ENCODE data around the gene ZBTB16. TPM values are rescaled to one million over a fixed set of nuclear protein-coding genes. Genes with fewer than 3 reads are reported as not detected.
A peak's percentile ranks its signal among the peaks of the same experiment; 100 is the strongest.

The ZBTB16 gene
- total and polyA plus RNA-seq, 3 donors from 2014 or later: 11.4 to 88.5 (median 51.5) TPM

DNA sequence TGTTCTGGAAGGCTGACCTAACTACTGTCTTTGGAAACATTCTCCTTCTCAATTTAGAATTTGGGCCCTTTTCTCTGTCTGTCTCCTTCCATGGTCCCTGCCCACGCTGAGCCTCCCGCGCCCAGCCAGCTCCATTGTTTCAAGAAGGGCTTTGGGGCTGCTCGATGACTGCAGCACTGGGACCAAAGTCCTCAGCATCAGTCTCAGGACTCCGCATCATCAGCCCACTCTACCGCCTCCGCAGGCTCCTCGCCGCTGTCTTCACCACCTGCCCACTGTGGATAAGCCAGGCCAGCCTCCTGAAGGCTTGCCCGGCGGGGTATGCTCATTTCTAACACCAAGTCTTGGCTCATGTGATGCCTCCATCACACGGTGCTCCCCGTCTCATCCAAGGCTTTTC, 81.3 kb downstream of the ZBTB16 start:
- no peak overlapping the region for H3K4me3 ChIP-seq
- H3K36me3 ChIP-seq (ENCODE audit: low read depth, missing control alignments): no peaks in the 10 kb centered on the region
- 89 to 96% methylated on average over 13 of the region's 13 CpGs for WGBS, 2 donors
- peaks cover 22% of the 10 kb centered on the region for H3K4me1 ChIP-seq
- H3K27ac ChIP-seq: no peak overlapping the region
- H3K27me3 ChIP-seq: no peaks in the 10 kb centered on the region
- TF ChIP-seq, protein P1, sequence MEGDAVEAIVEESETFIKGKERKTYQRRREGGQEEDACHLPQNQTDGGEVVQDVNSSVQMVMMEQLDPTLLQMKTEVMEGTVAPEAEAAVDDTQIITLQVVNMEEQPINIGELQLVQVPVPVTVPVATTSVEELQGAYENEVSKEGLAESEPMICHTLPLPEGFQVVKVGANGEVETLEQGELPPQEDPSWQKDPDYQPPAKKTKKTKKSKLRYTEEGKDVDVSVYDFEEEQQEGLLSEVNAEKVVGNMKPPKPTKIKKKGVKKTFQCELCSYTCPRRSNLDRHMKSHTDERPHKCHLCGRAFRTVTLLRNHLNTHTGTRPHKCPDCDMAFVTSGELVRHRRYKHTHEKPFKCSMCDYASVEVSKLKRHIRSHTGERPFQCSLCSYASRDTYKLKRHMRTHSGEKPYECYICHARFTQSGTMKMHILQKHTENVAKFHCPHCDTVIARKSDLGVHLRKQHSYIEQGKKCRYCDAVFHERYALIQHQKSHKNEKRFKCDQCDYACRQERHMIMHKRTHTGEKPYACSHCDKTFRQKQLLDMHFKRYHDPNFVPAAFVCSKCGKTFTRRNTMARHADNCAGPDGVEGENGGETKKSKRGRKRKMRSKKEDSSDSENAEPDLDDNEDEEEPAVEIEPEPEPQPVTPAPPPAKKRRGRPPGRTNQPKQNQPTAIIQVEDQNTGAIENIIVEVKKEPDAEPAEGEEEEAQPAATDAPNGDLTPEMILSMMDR (IDR thresholded peaks at IDR 0.05): no peak
- no peak for TF ChIP-seq POLR2A (IDR thresholded peaks at IDR 0.05)
- intact Hi-C loops (cut with DNase I; ENCODE audit: low total_unique reads): no loop called here
- no peaks in the 10 kb centered on the region for H3K9me3 ChIP-seq
- DNase-seq: no peak

DNA sequence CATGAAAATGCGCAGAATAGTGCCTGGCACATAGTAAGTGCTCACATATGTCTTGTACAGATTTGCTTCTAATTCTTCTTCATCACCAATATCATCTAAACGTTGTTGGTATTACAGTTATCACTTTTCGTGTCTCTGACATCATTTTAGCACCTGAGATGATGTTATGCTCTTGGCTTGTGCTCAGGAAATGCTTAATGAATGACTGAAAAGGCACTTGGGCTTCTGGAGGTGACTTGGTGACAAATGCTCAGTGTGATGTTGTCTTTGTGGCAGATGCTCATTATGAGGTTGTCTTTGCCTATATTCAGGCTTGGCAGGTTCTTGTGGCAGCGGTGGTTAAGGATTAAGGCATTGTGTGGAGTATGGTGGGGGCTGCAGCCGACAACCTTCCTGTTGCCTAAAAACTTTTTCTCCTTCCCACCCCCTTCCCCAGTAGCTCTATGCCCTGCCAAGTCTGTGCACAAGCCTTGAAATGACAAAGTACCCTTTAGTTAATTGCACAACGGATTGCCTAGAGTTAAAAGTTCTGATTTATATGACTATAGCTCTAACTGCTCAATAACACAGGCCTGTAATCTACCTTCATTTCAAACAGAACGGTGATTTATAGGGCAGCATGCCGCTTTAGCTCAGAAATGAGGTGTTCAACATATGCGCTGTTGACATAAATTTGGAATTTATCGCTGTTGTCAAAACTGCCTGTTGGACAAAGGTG, 82.5 kb downstream of the ZBTB16 start:
- TF ChIP-seq, protein P1 (IDR thresholded peaks at IDR 0.05): no peak
- no peak for TF ChIP-seq POLR2A (IDR thresholded peaks at IDR 0.05)
- peaks cover 21% of the 10 kb centered on the region for H3K4me1 ChIP-seq
- no peak overlapping the region for H3K27ac ChIP-seq
- peak overlapping the region in 1 of 2 donors; percentile 6 for H3K4me3 ChIP-seq
- no peaks in the 10 kb centered on the region for H3K36me3 ChIP-seq (ENCODE audit: low read depth, missing control alignments)
- intact Hi-C loops (cut with DNase I; ENCODE audit: low total_unique reads): no loop called here
- no peaks in the 10 kb centered on the region for H3K27me3 ChIP-seq
- WGBS, 2 donors: 79 to 87% methylated on average over 10 of the region's 10 CpGs
- no peaks in the 10 kb centered on the region for H3K9me3 ChIP-seq
- no peak for DNase-seq

DNA sequence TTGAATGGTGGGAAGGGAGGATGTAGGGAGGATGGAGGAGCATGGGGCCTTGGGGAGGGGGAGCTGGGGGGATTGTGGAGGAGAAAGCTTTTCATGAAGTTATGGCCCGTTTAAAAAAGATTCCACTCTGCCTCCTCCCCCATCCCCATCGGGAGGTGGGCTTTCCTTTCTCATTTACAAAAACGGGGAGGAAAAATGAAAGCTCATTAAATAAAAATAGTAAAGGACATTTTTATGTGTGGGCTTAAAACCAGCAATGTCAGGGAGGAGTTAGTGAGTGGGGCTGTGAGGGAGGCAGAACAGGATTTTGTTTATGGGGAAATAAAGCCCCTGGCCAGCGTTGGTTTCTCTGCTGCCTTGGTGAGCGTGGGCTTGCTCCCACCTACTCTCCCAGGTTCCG, 83.2 kb downstream of the ZBTB16 start:
- no peaks in the 10 kb centered on the region for H3K9me3 ChIP-seq
- DNase-seq: no peak
- no peak overlapping the region for H3K27ac ChIP-seq
- 68% methylated on average over 6 of the region's 6 CpGs for WGBS, 2 donors
- TF ChIP-seq POLR2A (IDR thresholded peaks at IDR 0.05): no peak
- TF ChIP-seq, protein P1 (IDR thresholded peaks at IDR 0.05): no peak
- H3K27me3 ChIP-seq: no peaks in the 10 kb centered on the region
- H3K4me1 ChIP-seq: peaks cover 26% of the 10 kb centered on the region
- H3K36me3 ChIP-seq (ENCODE audit: low read depth, missing control alignments): no peaks in the 10 kb centered on the region
- intact Hi-C loops (cut with DNase I; ENCODE audit: low total_unique reads): no loop called here
- H3K4me3 ChIP-seq: peak overlapping the region in 1 of 2 donors; percentile 6

DNA sequence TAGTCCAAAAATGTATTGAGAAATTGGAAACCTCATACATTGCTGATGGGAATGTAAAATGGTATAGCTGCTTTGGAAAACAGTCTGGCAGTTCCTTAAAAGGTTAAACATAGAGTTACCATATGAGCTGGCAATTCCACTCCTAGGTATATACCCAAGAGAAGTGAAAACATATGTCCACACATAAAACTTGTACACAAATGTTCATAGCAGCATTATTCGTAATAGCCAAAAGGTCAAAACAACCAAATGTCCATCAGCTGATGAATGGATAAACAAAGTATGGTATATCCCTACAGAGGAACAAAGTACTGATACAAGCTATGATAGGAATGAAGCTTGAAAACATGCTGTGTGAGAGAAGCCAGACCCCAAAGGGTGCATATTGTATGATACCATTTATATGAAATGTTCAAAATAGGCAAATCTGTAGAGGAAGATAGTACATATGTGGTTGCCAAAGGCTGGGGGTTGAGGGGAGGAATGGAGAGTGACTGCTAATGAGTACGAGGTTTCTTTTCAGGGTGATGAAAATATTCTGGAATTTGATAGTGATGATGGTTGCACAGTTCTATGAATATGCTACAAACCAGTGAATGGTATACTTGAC, 85.8 kb downstream of the ZBTB16 start:
- WGBS, 2 donors: 62 to 89% methylated on average over 2 of the region's 2 CpGs
- no peaks in the 10 kb centered on the region for H3K27me3 ChIP-seq

More for the DNA sequence above, 85.8 kb downstream of the ZBTB16 start:
- H3K4me3 ChIP-seq: no peak overlapping the region
- no peak overlapping the region for H3K27ac ChIP-seq
- intact Hi-C loops (cut with DNase I; ENCODE audit: low total_unique reads): no loop called here
- no peak for DNase-seq
- peaks cover 27% of the 10 kb centered on the region for H3K4me1 ChIP-seq
- no peaks in the 10 kb centered on the region for H3K9me3 ChIP-seq
- TF ChIP-seq POLR2A (IDR thresholded peaks at IDR 0.05): no peak
- TF ChIP-seq, protein P1 (IDR thresholded peaks at IDR 0.05): no peak
- no peaks in the 10 kb centered on the region for H3K36me3 ChIP-seq (ENCODE audit: low read depth, missing control alignments)

All from testis (tissue), 3 donors.